GM12891 (cell line): Measurements from ENCODE around the gene SEMA6C.

ENCODE experiments used
- PAX5 ChIP-seq: IDR thresholded peaks from 2 replicates; pipeline ENCODE4 v1.6.1; 2011; ENCODE audit warnings: low read length, moderate library complexity, mild to moderate bottlenecking; ENCODE audit not compliant: insufficient read depth, severe bottlenecking
- POLR2A ChIP-seq: IDR thresholded peaks from 2 replicates; pipeline ENCODE4 v1.6.1; 2011; ENCODE audit warnings: low read depth, low read length, control low read depth
- POLR2AphosphoS5 ChIP-seq: IDR thresholded peaks from 2 replicates; pipeline ENCODE4 v1.6.1; 2011; ENCODE audit warnings: low read depth, low read length, control low read depth
- SPI1 ChIP-seq: IDR thresholded peaks from 2 replicates; pipeline ENCODE4 v1.6.1; 2011; ENCODE audit warnings: low read depth, low read length, control low read depth
- TAF1 ChIP-seq: IDR thresholded peaks from 2 replicates; pipeline ENCODE4 v1.6.1; 2011; ENCODE audit warnings: low read depth, low read length, control low read depth

DNA sequence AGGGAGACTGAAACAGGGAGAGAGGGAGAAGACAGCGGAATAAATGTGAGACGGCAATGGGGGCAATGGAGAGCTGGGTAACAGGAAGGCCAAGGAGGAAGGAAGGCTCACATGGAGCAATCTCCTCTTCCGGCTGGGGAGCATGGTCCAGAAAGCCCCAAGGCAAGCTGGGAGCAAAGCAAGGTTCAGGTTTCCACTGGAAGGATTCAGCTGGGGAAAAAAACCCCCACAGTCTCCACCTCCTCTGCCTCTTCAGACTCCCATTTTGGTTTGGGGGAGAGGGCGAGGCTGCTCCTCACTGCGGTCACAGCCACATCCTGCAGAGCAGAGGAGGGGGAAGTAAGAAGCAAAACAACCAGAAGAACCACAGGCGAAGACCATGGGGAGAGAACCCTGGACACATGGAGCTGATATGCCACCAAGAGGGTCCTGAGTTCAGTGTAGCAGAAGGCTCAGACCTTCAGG, 10.7 kb upstream of the SEMA6C start:
- peak; percentile 70; the same call in 1 of the 2 replicates for TF ChIP-seq POLR2A
- no peak; the same call in 1 of the 2 replicates for TF ChIP-seq POLR2AphosphoS5
- no peak for TF ChIP-seq TAF1
- TF ChIP-seq PAX5 = no peak
- 0 out of 2 replicates have a peak, but pooled peaks have one; percentile 6 for TF ChIP-seq SPI1
